Activated naive CD8-positive, alpha-beta T cell treated with anti-CD3 and anti-CD28 coated beads for 36 hours (primary cell): ENCODE results near the gene BRIP1. TPM values are rescaled to one million over a fixed set of nuclear protein-coding genes. Genes with fewer than 3 reads are reported as not detected.
"Not testable (repeated sequence)": the region's sequence is repeated elsewhere in the genome, so short reads cannot be mapped to it uniquely, and the experiment has no call there.

Experiments
- DNase-seq: peaks from one replicate; pipeline ENCODE4 v3.0.0; 2021
- H3K27ac Mint-ChIP-seq: one replicate; pipeline ENCODE4 v1.8.0; 2022; ENCODE audit warnings: mild to moderate bottlenecking, moderate library complexity, mixed read lengths
- H3K27me3 Mint-ChIP-seq: one replicate; pipeline ENCODE4 v1.8.0; 2022; ENCODE audit warnings: mild to moderate bottlenecking, mixed read lengths
- H3K36me3 Mint-ChIP-seq: one replicate; pipeline ENCODE4 v1.8.0; 2021; ENCODE audit warnings: mild to moderate bottlenecking, mixed read lengths
- H3K4me1 Mint-ChIP-seq: one replicate; pipeline ENCODE4 v1.8.0; 2021; ENCODE audit warnings: mixed read lengths
- H3K4me3 Mint-ChIP-seq: one replicate; pipeline ENCODE4 v1.8.0; 2022; ENCODE audit warnings: mild to moderate bottlenecking, moderate library complexity, mixed read lengths
- H3K9me3 Mint-ChIP-seq: one replicate; pipeline ENCODE4 v1.8.0; 2022; ENCODE audit warnings: mixed read lengths
- total RNA-seq, 2 experiments: library from RNA; stranded (reverse); gene quantifications; one replicate each; pipeline ENCODE4 v1.2.3, GENCODE V29; 2021

The BRIP1 gene
- total RNA-seq: 10 to 100 TPM; 16.6 to 17.0 TPM

DNA sequence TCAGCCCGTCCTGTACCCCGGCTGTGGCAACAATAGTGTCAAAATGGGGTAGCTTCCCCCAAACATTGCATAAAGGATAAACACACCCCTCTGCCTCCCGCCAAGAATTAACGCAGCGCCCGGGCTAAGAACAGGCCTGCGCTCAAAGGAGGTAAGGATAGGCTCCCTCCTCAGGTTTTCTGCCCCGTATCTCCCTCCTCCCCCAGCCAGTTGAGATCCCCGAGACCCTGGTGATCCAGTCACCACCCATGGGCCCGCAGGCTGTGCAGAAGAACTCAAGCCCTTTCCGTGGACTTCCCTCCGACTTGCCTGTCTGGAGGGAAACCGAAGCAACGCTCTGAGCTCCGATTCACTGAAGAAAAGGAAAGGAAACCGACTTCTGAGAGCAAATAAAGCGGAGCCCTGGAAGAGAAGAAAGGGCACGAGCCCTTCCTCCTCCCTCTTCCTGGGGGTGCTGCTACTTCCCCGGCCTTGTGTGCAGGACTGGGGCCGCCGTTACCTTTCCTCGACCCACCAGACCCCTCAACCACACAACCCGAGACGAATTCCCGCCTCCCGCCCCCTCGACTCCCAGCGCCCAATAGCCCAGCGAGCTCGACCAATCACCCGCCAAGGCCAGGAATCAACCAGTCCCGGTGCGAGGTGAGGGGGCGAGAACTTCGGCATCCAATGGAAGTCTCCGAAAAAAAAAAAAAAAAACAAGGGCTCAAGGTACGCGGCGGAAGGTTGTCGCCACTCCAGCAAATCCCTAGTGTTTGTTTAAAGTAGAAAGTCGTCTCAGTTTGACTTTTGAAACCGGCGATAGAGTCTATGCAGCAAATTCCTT, at the start of gene BRIP1:
Gene BRIP1 (minus strand): TSS at position 554 of the 826 bp plus-strand sequence. CDS start 1,989 bp downstream, outside the sequence.
- H3K4me1 Mint-ChIP-seq: peaks cover 25% of the 10 kb centered on the region
- H3K9me3 Mint-ChIP-seq: no peaks in the 10 kb centered on the region
- H3K27me3 Mint-ChIP-seq: no peaks in the 10 kb centered on the region
- peak; percentile 90 for DNase-seq
- H3K36me3 Mint-ChIP-seq: peaks cover 12% of the 10 kb centered on the region
- peak within 1 kb of the TSS; percentile 96 for H3K4me3 Mint-ChIP-seq
- peak within 1 kb of the TSS; percentile 95 for H3K27ac Mint-ChIP-seq

DNA sequence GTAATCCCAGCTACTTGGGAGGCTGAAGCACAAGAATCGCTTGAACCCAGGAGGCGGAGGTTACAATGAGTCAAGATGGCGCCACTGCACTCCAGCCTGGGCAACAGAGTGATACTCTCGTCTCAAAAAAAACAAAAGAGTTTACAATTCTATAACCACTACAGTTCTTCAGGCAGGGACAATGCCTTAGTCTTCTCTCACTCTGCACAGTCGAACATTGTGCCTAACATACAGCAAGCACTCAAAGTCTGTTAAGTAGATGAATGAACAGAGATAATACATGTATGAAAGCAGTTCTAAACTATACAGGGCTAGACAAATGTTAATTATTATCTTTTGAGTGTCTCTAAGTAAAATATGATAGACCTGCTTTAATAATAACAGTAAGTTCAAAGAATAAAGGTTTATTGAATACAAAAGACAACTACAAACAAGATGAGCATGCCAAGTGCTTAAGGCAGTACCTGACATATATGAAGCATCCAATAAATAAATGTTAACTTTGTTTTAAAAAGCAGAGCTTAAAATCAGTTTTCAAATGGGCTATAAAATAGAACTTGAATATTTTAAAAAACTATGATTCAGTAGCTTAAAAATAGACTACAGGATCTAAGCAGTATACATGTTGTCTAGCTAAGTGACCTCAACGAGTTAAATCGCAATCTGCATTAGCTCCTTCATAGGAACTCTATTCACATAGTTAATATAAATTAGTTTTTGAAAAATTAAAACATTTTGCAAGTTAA, 45.1 kb upstream of the BRIP1 start:
- no peak overlapping the region for H3K4me3 Mint-ChIP-seq
- H3K9me3 Mint-ChIP-seq: no peaks in the 10 kb centered on the region
- DNase-seq: no peak
- no peak overlapping the region for H3K27ac Mint-ChIP-seq
- no peaks in the 10 kb centered on the region for H3K27me3 Mint-ChIP-seq
- H3K36me3 Mint-ChIP-seq: peaks cover 35% of the 10 kb centered on the region
- no peaks in the 10 kb centered on the region for H3K4me1 Mint-ChIP-seq

DNA sequence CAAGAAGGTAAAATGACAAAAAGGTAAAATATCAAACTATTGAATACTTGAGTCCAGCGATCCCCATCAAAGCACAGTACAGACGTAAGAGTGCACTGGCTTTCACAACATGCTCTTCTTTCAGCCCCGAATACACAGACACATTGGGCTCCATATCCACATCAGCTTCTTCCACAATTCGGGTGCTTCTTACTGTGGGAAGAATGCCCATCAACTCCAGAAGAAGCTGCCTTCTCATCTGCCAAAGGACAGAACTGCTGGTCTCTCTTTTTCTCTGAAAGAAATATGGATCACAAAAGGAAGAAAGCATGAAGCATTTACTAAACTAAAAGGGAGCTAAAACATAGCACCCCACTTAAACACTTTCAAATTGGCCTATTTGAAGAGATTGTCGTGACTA, 44.0 kb upstream of the BRIP1 start:
- DNase-seq: no peak
- Mint-ChIP-seq H3K4me3 (no peak overlapping the region), H3K4me1 (no peaks in the 10 kb centered on the region), H3K36me3 (peaks cover 39% of the 10 kb centered on the region), H3K27me3 (no peaks in the 10 kb centered on the region), H3K9me3 (no peaks in the 10 kb centered on the region), H3K27ac (no peak overlapping the region)

DNA sequence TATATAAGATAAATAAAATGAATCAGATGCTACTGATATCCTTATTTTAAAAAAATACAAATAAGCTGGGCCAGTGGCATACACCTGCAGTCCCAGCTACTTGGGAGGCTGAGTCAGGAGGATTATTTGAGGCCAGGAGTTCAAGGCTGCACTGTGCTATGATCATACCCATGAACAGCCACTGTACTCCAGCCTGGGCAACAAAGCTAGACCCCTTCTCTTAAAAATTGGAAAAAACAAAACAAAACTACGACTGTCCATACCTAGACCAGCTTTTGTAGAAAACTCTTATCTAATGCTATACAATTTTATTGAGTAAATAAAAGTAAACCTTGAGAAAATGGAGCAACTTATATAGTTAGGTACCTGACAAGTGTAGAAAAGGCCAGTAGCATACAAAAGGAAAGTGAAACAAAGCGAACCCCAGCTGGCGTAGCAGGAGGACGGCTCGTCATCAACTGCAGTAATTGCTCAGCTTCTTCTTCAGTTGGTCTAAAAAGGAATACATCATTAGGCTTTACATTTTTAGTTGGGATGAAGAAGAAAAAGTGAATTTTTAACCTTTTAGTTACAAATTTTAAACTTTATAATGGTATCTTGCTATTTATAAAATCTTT, 40.9 kb upstream of the BRIP1 start:
- DNase-seq: no peak
- Mint-ChIP-seq H3K4me3 (no peak overlapping the region), H3K27ac (no peak overlapping the region), H3K9me3 (no peaks in the 10 kb centered on the region), H3K36me3 (peaks cover 28% of the 10 kb centered on the region), H3K27me3 (no peaks in the 10 kb centered on the region), H3K4me1 (no peaks in the 10 kb centered on the region)

DNA sequence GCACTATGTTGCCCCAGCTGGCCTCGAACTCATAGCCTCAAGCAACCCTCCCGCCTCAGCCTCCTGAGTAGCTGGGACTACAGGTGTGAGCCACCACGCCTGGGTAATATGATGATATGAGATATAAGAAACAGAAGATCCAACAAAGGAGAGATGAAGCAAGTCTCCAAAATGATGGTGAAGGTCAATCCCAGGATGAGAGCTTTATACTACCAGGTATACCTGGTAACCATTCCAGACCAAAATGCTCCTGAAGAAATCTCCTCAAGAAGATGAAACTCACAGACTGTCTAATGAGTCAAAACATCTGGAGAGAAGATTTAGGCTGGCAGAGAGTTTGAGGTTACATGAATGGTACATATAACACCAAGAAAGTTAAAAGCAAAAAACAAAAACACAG, 39.9 kb upstream of the BRIP1 start:
- H3K4me3 Mint-ChIP-seq: no peak overlapping the region

DNA sequence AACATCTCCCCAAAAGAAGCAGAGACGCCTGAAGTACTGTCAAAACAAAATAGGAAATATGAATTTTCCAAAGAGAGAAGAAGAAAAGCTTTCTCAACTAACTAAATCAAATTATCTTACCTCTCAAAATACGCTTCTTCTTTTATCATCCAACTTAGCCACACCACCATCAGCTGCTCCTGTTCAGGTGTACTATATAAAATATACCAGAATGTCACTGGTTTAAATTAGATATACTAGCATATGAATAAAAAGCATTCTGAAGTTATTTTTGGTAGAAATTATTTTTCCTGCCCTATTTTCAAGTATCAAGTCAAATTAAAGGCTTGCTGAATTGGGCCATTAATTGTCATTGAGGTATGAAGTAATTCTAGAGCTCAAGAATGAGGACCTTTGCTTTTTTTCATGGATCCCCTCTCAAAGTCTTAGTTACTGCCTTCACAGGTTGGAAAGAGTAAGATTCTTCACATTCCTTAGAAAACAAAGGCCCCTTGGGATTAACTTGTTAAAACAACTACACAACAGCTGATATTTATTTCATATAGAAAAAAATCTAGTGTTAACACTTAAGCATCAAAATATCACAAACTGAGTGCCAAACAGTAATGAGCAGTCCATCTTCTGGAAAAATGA, 34.3 kb upstream of the BRIP1 start:
- H3K9me3 Mint-ChIP-seq: no peaks in the 10 kb centered on the region
- no peak overlapping the region for H3K27ac Mint-ChIP-seq
- no peak for DNase-seq
- no peaks in the 10 kb centered on the region for H3K4me1 Mint-ChIP-seq
- H3K4me3 Mint-ChIP-seq: no peak overlapping the region
- no peaks in the 10 kb centered on the region for H3K27me3 Mint-ChIP-seq
- H3K36me3 Mint-ChIP-seq: peaks cover 11% of the 10 kb centered on the region

More for the DNA sequence above, 39.9 kb upstream of the BRIP1 start:
- no peak overlapping the region for H3K27ac Mint-ChIP-seq
- no peaks in the 10 kb centered on the region for H3K27me3 Mint-ChIP-seq
- DNase-seq: no peak
- H3K36me3 Mint-ChIP-seq: peaks cover 31% of the 10 kb centered on the region
- H3K9me3 Mint-ChIP-seq: no peaks in the 10 kb centered on the region
- no peaks in the 10 kb centered on the region for H3K4me1 Mint-ChIP-seq

DNA sequence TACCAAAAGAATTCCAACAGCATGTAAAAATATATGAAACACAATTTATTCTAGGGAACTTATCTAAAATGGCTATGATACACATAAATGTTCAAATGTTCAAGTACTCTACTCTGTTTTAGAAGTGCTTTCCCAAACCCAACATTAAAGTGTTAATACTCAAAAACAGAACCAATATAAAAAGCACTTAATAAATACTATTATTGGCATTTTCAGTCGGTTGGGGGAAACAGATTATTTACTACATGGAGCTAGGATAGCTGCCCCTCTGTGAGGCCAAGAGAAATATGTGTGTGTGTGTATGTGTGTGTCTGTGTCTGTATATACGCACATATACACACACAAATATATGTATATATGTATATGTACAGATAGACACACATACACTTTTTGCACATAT, 32.1 kb upstream of the BRIP1 start:
- Mint-ChIP-seq H3K4me3 (no peak overlapping the region), H3K36me3 (peaks cover 10% of the 10 kb centered on the region), H3K27ac (no peak overlapping the region), H3K4me1 (no peaks in the 10 kb centered on the region), H3K9me3 (no peaks in the 10 kb centered on the region), H3K27me3 (no peaks in the 10 kb centered on the region)
- DNase-seq: no peak

DNA sequence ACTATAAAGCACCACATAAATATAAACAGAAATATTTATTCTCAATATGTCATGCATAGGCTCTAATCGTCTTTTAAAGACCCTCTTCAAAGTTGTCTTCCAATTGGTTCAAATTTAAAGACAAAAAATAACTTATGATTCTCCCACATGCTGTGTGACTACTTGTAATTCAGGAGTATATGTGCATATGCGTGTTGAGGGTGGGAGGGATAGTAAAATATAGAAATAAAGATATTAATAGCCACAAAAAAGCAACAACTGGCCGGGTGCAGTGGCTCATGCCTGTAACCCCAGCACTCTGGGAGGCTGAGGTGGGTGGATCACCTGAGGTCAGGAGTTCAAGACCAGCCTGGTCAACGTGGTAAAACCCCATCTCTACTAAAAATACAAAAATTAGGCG, 31.0 kb upstream of the BRIP1 start:
- not testable (repeated sequence) for H3K27me3 Mint-ChIP-seq, DNase-seq, H3K4me3 Mint-ChIP-seq, H3K4me1 Mint-ChIP-seq, H3K9me3 Mint-ChIP-seq, H3K36me3 Mint-ChIP-seq, H3K27ac Mint-ChIP-seq

DNA sequence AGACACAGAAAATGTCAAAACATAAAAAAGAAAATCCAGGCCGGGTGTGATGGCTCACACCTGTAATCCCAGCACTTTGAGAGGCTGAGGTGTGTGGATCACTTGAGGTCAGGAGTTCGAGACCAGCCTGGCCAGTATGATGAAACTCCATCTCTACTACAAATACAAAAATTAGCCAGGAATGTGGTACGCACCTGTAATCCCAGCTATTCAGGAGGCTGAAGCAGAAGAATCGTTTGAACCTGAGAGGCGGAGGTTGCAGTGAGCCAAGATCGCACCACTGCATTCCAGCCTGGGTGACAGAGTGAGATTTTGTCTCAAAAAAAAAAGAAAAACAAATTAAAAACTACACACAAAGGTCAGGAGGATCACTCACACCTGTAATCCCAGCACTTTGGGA, 24.4 kb upstream of the BRIP1 start:
- not testable (repeated sequence) for H3K9me3 Mint-ChIP-seq, H3K27ac Mint-ChIP-seq, H3K4me1 Mint-ChIP-seq, H3K4me3 Mint-ChIP-seq, H3K27me3 Mint-ChIP-seq, DNase-seq
- peaks cover 13% of the 10 kb centered on the region for H3K36me3 Mint-ChIP-seq

DNA sequence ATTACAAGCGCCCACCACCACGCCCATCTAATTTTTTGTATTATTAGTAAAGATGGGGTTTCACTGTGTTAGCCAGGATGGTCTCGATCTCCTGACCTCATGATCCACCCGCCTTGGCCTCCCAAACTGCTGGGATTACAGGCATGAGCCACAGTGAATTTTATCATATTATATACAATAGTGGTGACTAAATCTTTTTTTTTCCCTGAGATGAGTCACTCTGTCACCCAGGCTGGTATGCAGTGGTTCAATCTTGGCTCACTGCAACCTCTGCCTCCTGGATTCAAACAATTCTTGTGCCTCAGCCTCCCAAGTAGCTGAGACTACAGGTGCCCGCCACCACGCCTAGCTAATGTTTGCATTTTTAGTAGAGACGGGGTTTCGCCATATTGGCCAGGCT, 22.5 kb upstream of the BRIP1 start:
- H3K27ac Mint-ChIP-seq, H3K9me3 Mint-ChIP-seq, H3K4me1 Mint-ChIP-seq, H3K27me3 Mint-ChIP-seq, H3K4me3 Mint-ChIP-seq, DNase-seq: not testable (repeated sequence)
- peaks cover 11% of the 10 kb centered on the region for H3K36me3 Mint-ChIP-seq

DNA sequence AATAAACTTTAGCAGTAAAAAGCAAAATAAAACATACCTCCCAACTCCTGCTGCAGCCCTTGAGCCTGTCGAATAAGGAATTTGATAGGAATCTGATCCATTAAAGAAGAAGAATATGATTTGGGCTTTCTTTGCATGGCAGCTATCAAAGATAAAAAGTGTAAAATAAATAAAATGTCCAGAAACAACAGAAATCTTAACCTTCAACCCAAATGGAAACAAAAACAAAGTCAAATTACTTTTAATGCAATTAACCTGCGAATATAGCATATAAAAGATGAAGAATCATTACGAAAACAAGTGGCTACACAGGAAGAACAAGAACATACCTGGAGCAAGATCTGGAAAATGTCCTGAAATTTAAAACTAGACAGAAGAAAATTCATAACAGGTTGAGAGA, 21.5 kb upstream of the BRIP1 start:
- H3K4me1 Mint-ChIP-seq: no peaks in the 10 kb centered on the region
- no peaks in the 10 kb centered on the region for H3K9me3 Mint-ChIP-seq
- H3K36me3 Mint-ChIP-seq: peaks cover 10% of the 10 kb centered on the region
- no peak overlapping the region for H3K27ac Mint-ChIP-seq
- no peak for DNase-seq
- H3K4me3 Mint-ChIP-seq: no peak overlapping the region
- no peaks in the 10 kb centered on the region for H3K27me3 Mint-ChIP-seq

DNA sequence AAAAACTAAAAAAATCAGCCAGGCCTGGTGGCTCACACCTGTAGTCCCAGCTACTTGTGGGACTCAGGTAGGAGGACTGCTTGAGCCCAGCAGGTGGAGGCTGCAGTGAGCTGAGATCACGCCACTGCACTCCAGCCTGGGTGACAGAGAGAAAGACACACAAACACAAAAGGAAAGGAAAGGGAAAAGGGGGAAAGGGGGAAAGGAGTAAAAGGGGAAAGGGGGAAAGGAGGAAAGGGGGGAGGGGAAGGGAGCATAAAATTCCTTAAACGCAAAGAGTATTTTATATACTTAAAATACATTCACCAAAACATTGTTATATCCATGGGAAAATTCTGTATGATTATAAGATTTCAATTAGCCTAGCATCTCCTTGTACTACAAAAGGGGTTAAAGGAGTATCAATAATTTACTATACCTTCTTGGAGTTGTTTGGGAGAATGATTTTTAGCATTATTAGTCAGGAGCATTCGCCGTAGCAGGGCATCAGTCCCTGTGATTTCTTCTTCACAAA, 17.3 kb upstream of the BRIP1 start:
- no peak overlapping the region for H3K27ac Mint-ChIP-seq
- no peaks in the 10 kb centered on the region for H3K27me3 Mint-ChIP-seq
- no peak overlapping the region for H3K4me3 Mint-ChIP-seq
- peaks cover 13% of the 10 kb centered on the region for H3K36me3 Mint-ChIP-seq
- DNase-seq: no peak
- no peaks in the 10 kb centered on the region for H3K9me3 Mint-ChIP-seq
- no peaks in the 10 kb centered on the region for H3K4me1 Mint-ChIP-seq

DNA sequence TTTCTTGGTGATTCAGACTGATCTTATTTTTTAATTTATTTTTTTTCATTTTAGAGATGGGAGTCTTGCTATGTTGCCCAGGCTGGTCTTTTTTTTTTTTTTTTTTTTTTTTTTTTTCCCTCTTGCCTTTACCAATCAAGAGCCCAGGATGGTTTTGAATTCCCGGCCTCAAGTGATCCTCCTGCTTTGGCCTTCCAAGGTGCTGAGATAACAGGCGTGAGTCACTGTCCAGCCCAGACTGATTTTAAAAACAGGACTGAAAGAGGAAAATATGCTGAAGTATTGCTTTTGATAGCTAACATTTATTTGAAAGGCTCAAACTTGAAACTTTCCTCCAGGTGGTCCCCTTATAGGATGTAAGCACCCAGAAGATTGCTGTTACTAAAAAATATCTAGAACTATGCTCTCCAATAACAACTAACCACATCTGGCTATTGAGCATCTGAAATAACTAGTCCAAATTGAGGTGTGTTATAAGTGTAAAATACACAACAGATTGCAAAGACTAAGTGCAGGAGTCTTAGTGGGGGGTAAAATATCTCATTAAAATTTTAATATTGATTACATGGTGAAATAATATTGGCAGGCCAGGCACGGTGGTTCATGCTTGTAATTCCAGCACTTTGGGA, 15.8 kb upstream of the BRIP1 start:
- Mint-ChIP-seq H3K4me3 (no peak overlapping the region), H3K27me3 (no peaks in the 10 kb centered on the region), H3K36me3 (peaks cover 10% of the 10 kb centered on the region), H3K27ac (no peak overlapping the region), H3K4me1 (no peaks in the 10 kb centered on the region), H3K9me3 (no peaks in the 10 kb centered on the region)
- DNase-seq: no peak

DNA sequence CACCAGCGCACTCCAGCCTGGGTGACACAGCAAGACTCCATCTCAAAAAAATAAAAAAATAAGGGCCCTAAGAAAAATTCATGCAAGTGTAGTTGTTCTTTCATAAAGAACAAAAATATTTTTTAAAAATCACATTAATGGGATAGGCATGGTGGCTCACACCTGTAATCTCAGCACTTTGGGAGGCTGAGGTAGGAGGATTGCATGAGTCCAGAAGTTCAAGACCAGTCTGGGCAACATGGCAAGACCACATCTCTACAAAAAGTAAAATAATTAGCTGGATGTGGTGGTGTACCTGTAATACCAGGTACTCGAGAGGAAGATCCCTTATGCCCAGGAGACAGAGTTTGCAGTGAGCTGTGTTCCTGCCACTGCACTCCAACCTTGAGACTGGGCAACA, 15.2 kb upstream of the BRIP1 start:
- Mint-ChIP-seq H3K27ac (no peak overlapping the region), H3K4me1 (no peaks in the 10 kb centered on the region), H3K9me3 (no peaks in the 10 kb centered on the region), H3K36me3 (peaks cover 14% of the 10 kb centered on the region), H3K27me3 (no peaks in the 10 kb centered on the region), H3K4me3 (no peak overlapping the region)
- DNase-seq: no peak
